HG02759 (cell line): ENCODE data around the gene COL5A1.

Source experiments
- ATAC-seq: cut with Tn5 transposase; IDR thresholded peaks from one replicate; pipeline ENCODE4 v1.9.1; 2021; ENCODE audit warnings: mild to moderate bottlenecking, moderate library complexity; ENCODE audit not compliant: unreplicated experiment

The COL5A1 gene

DNA sequence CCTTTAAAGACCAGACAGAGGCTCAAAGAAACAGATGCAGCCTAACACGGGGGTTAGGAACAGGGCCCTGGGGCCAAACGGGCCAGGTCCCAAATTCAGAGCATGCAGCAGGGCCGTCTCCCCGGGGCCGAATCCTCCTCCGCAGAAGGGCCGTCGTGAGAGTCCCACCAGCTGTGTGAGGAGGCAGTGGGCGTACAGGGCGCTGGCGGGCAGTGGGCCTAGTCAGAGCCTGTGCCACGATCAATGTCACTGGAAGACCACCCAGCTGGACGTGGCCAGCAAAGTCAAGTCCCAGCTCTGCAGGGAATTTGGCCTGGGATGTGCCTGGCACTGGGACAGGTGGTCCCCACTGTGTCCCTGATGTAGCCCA lies 223.2 kb downstream of the COL5A1 start:
- no peak for ATAC-seq

- ATAC-seq = no peak
Observed at GRCh38 chr9:134867917-134868750, 226.5 kb downstream of the COL5A1 start.

DNA sequence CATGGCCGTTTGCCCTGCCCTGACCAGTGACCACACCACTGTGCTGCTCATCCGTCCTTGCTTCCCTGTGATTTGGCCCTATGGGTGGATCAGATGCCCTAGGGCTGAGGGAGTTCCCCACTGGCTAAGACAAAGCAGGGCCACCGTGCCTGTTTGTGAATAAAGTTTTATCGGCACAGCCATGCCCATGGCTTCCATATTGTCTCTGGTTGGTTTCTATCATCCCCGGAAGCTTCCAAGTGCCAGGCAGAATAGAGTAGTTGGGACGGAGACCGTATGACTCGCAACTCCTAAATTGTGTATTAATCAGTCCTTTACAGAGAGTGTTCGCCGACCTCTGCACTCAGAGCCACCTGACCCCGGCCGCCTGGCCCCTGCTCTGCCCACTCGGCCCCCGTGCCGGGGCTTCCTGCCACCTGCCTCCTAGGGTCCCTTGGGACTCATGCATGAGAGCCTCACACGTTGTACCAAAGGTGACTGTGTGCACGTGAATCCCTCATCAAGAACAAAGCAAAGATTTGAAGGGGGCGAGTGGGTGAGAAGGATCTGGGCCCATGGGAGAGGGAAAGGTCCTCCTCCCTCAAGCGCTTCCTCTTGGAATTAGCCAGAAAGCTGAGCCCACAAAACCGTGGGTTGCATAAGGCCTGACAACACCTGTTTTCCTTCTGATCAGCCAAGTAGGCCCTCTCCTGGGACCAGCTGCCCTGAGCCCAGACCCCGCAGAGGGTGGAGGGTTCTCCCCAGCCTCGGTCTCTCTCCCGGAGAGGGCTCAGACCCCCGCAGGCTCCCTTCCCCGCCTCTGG lies 227.3 kb downstream of the COL5A1 start:
- no peak for ATAC-seq

GRCh38 chr9:134869554-134870300 lies 228.1 kb downstream of the COL5A1 start:
- no peak for ATAC-seq

DNA sequence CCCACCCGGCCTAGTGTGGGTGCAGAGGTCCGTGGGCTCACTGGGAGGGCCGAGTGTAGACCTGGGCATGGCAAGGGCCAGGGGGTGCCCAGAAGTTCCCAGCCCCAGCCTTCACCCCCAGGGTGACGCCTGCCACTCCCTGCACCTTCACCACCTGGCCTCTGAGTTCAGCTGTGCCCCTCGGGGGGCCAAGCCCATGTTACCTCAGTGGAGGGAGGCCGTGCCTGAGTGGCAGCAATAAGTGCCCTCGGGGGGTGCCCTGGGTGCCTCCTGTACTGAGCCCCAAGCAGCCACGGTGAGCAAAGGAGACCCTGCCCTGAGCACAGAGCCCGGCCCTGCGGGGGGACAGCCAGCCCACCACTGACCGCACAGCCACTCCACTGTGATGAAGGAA lies 228.7 kb downstream of the COL5A1 start:
- no peak for ATAC-seq

DNA sequence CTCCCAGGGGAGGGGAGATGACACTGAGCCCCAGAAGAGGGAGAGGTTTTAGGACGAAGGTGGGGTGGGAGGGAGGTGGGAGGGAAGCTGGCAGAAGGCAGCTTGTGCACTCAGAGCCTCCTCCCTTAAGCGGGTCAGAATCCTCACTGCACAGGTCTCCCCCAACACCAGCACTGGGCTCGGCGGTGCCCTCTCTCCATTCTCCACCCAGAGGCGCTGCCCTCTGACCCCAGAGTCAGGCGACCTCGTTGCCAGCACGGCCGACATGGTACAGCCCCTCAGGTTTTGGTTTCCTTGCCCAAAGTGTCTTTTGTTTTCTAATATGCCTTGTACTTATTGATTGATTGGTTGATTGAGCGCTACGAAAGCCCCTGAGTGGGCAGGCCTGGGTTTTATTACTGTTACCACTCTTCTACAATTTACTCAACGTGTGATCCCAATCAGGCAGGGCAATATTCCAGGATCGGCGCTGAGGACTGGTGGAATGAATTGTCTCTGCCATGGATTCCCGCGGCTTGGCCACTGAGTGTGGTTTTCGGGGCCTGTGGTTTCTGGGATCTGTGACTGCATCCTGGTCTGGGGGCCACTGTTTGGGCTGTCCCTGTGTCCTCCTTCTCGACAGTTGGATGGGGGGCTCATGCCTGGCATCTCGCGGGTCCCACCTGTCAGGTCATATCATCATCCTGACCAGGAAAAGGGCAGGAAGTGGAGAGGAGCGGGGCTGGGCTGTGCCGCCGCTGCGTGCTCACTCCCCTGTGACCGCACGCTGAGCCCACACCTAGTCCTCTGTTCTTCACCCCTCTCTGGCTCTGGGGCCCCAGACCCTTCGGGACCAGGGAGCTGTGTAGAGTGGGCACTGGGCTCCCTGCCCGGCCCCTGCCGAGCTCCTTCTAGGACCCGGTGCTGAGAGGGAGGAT lies 229.4 kb downstream of the COL5A1 start:
- ATAC-seq = no peak

GRCh38 chr9:134871697-134872340 lies 230.2 kb downstream of the COL5A1 start:
- no peak for ATAC-seq

DNA sequence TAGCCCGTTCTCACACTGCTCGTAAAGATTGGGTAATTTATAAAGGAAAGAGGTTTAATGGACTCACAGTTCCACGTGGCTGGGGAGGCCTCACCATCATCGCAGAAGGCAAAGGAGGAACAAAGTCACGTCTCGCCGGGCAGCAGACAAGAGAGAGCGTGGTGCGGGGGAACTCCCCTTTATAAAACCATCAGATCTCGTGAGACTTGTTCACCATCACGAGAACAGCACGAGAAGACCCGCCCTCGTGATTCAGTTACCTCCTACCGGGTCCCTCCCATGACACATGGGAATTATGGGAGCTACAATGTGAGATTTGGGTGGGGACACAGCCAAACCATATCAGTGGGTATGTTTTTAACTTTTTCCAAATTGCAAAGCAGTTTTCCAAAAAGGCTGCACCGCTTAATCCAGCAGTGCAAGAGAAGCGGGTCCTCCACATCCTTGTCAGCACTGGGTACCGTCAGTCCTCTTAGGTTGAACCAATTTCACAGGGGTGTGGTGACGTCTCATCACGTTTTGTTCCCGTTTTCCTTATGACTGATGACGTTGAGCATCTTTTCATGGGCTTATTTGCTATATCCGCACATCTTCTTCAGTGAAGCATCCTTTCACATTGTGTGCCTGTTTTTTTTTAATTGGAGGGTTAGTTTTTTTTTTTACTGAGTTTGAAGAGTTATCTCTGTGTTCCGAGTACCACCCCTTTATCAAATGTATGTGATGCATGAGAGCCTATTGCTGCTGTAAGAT lies 231.1 kb downstream of the COL5A1 start:
- ATAC-seq = no peak

- no peak for ATAC-seq
Observed at GRCh38 chr9:134875371-134875770, 233.8 kb downstream of the COL5A1 start.

GRCh38 chr9:134877541-134877940 lies 235.9 kb downstream of the COL5A1 start:
- no peak for ATAC-seq

GRCh38 chr9:134879664-134880483 lies 238.3 kb downstream of the COL5A1 start:
- ATAC-seq = no peak

GRCh38 chr9:134880484-134881312 lies 239.1 kb downstream of the COL5A1 start, which contains the start of gene FCN2:
Gene FCN2 (plus strand): TSS chr9:134880810. CDS start chr9:134880822, 12 bp downstream.
- ATAC-seq = no peak

GRCh38 chr9:134881313-134881670 lies 239.7 kb downstream of the COL5A1 start:
- ATAC-seq = no peak

DNA sequence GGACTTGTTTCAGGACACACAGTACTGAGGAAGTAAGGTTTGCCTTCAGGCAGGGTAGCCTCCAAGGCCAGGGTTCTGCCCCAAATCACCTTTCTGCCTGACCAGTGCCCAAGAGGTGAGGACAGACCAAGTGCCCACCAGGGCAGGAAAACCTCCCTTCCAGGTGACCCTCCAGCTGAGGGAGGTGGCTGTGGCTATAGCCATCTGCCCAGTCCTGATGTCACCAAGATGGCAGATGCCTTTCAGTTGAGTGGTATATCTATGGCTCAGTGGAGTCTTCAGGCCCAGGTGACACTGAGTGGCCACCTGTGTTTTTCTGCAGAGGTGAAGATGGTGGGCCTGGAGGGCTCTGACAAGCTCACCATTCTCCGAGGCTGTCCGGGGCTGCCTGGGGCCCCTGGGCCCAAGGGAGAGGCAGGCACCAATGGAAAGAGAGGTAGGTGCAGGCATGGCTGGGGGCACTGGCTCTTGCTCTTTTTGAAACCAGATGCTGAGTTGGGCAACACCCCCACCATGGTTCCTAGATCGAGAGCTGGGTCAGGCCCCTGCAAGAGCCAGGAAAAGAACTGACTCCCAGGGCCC lies 240.7 kb downstream of the COL5A1 start:
- ATAC-seq = no peak

GRCh38 chr9:134883040-134883782 lies 241.6 kb downstream of the COL5A1 start:
- ATAC-seq = no peak

DNA sequence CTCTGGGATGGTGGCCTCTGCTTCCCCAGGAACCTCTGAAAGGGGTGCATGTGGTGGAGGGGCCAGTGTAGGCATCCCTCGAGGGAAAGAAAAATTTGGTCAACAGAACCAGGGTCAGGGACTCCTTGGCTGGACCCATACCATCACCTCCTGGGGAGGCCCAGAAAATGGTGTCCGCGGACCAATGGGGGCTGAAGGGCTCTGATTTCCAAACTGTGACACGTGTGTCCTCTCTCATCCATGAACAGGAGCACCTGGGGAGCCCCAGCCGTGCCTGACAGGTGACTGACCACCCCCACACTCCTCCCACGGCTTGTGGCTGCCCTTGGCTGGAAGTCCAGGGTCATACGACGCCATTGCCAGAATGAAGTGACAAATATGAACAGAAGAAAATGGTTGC lies 242.9 kb downstream of the COL5A1 start:
- no peak for ATAC-seq
